HepG2 (cell line): ENCODE data around the gene SULT6B1. TPM values are rescaled to one million over a fixed set of nuclear protein-coding genes. Genes with fewer than 3 reads are reported as not detected.

Experiments
- ATAC-seq: fragments of 200-7000 bp; cut with Tn5 transposase; 3 replicates; pipeline ENCODE4 v1.9.1; 2020; ENCODE audit warnings: mild to moderate bottlenecking, moderate library complexity
- BruUV-seq: library from RNA; stranded (reverse); fragments of 400-500 nt; replicated peaks from 2 replicates; lab custom pipeline; 2021; lab: Mats Ljungman, UMichigan
- CTCF ChIA-PET: fragments of 300-600 bp; formaldehyde crosslinking; extraction: SDS; loops from one replicate; lab custom pipeline; 2021; ENCODE audit warnings: low total read pairs, inconsistent platforms, low intra/inter-chr PET ratio; lab: Yijun Ruan, JAX
- POLR2A ChIA-PET: fragments of 350-600 bp; sonication (Branson Sonifier 250); formaldehyde crosslinking; loops from one replicate; lab custom pipeline; 2020; ENCODE audit warnings: antibody characterized with exemption, inconsistent platforms; lab: Yijun Ruan, JAX
- DNase-seq: peaks from one replicate; pipeline ENCODE4 v3.0.0-alpha.2; 2015; ENCODE audit warnings: low spot score
- FAIRE-seq: peaks from 3 replicates; lab custom pipeline; 2011; peaks lifted over from hg19 to GRCh38; lab: Jason Lieb, UNC
- H2AFZ ChIP-seq: one replicate; pipeline ENCODE4 v1.6.1; 2011; ENCODE audit warnings: low read length, inconsistent platforms
- H3K27ac ChIP-seq: fragments of 300-600 bp; 3 replicates; pipeline ENCODE4 v1.8.0; 2011; ENCODE audit warnings: mixed run types, mild to moderate bottlenecking, mixed read lengths, low read length, inconsistent platforms; ENCODE audit not compliant: insufficient read depth; ENCODE audit errors: extremely low read length
- H3K27me3 ChIP-seq, 2 experiments: fragments of 200-600 bp in 1 of 2; 2 replicates in 1 of 2; 3 replicates in 1 of 2; pipeline versions ENCODE4 v1.6.0 to v1.8.0; 2011; ENCODE audit warnings: low read length in 2 of 2, mild to moderate bottlenecking in 2 of 2, moderate library complexity in 2 of 2, inconsistent platforms in 1 of 2; ENCODE audit not compliant: insufficient read depth in 2 of 2, control insufficient read depth in 1 of 2
- H3K36me3 ChIP-seq, 2 experiments: fragments of 200-600 bp in 1 of 2; replicated peaks in 1 of 2; 2 replicates in 1 of 2; 3 replicates in 1 of 2; pipeline versions ENCODE4 v1.5.1 to v1.8.0; 2011; ENCODE audit warnings: low read length in 2 of 2, inconsistent platforms in 1 of 2; ENCODE audit not compliant: insufficient read depth in 2 of 2, control insufficient read depth in 1 of 2
- H3K4me1 ChIP-seq: 2 replicates; pipeline ENCODE4 v1.5.1; 2012; ENCODE audit warnings: low read length, inconsistent platforms; ENCODE audit not compliant: insufficient read depth
- H3K4me2 ChIP-seq: 2 replicates; pipeline ENCODE4 v1.6.0; 2011; ENCODE audit warnings: low read depth, low read length, inconsistent platforms
- H3K4me3 ChIP-seq, 3 experiments: fragments of 200-600 bp in 1 of 3; sonication (generic), shearing (Covaris generic) in 1 of 3; replicated peaks in 1 of 3; 2 replicates each; pipeline ENCODE4 v1.5.1; 2011 to 2016; ENCODE audit warnings: low read length in 3 of 3, inconsistent platforms in 2 of 3, low read depth in 2 of 3, mild to moderate bottlenecking in 2 of 3, control low read depth in 1 of 3, mixed read lengths in 1 of 3; ENCODE audit not compliant: insufficient read depth in 1 of 3
- H3K79me2 ChIP-seq: one replicate; pipeline ENCODE4 v1.6.1; 2011; ENCODE audit warnings: low read length, inconsistent platforms; ENCODE audit not compliant: insufficient read depth
- H3K9ac ChIP-seq: 2 replicates; pipeline ENCODE4 v1.6.0; 2011; ENCODE audit warnings: mild to moderate bottlenecking, low read depth, low read length, inconsistent platforms; ENCODE audit not compliant: insufficient read depth
- H3K9me3 ChIP-seq: 2 replicates; pipeline ENCODE4 v1.5.1; 2012; ENCODE audit warnings: mild to moderate bottlenecking, low read length
- H4K20me1 ChIP-seq: 2 replicates; pipeline ENCODE4 v1.6.0; 2011; ENCODE audit warnings: inconsistent platforms, mild to moderate bottlenecking, low read length, moderate library complexity; ENCODE audit not compliant: insufficient read depth
- ARID2 ChIP-seq: sonication (generic); formaldehyde crosslinking; IDR thresholded peaks from 2 replicates; pipeline ENCODE4 v1.8.1; 2022; ENCODE audit warnings: mild to moderate bottlenecking, missing genetic modification reagents, borderline replicate concordance
- ARID4A ChIP-seq: sonication (generic); formaldehyde crosslinking; IDR thresholded peaks from 2 replicates; pipeline ENCODE4 v1.5.0; 2020; ENCODE audit warnings: mild to moderate bottlenecking, missing genetic modification reagents, borderline replicate concordance
- CHCHD3 ChIP-seq: sonication (generic); formaldehyde crosslinking; IDR thresholded peaks from 2 replicates; pipeline ENCODE4 v1.8.0; 2022; ENCODE audit warnings: mild to moderate bottlenecking, missing genetic modification reagents, moderate library complexity
- HES4 ChIP-seq: sonication (generic); formaldehyde crosslinking; IDR thresholded peaks from 2 replicates; pipeline ENCODE4 v1.9.0; 2021; ENCODE audit warnings: mild to moderate bottlenecking, missing genetic modification reagents, borderline replicate concordance
- HNRNPK ChIP-seq: fragments of 200-400 bp; formaldehyde crosslinking; IDR thresholded peaks from 2 replicates; pipeline ENCODE4 v1.6.1; 2018; ENCODE audit warnings: low read length, low read depth, moderate library complexity, mild to moderate bottlenecking; ENCODE audit not compliant: poor library complexity, severe bottlenecking
- KLF11 ChIP-seq: IDR thresholded peaks from 2 replicates; pipeline ENCODE4 v1.6.1; 2016; ENCODE audit warnings: missing compliant biosample characterization
- MED8 ChIP-seq: sonication (generic); formaldehyde crosslinking; IDR thresholded peaks from 2 replicates; pipeline ENCODE4 v1.8.1; 2023; ENCODE audit warnings: mild to moderate bottlenecking, missing genetic modification reagents; ENCODE audit not compliant: insufficient replicate concordance
- MLX ChIP-seq: IDR thresholded peaks from 2 replicates; pipeline ENCODE4 v1.6.1; 2016
- MLXIP ChIP-seq: sonication (generic); formaldehyde crosslinking; IDR thresholded peaks from 2 replicates; pipeline ENCODE4 v1.9.0; 2021; ENCODE audit warnings: missing genetic modification reagents, borderline replicate concordance
- MXI1 ChIP-seq: IDR thresholded peaks from 3 replicates; pipeline ENCODE4 v1.6.1; 2012; ENCODE audit warnings: low read depth, low read length, inconsistent platforms, borderline replicate concordance
- ONECUT2 ChIP-seq: sonication (generic); formaldehyde crosslinking; IDR thresholded peaks from 2 replicates; pipeline ENCODE4 v1.4.0; 2020; ENCODE audit warnings: missing genetic modification reagents
- POLR2AphosphoS5 ChIP-seq: IDR thresholded peaks from 2 replicates; pipeline ENCODE4 v1.6.1; 2012; ENCODE audit warnings: low read depth, low read length
- SNAPC5 ChIP-seq: sonication (generic); formaldehyde crosslinking; IDR thresholded peaks from 2 replicates; pipeline ENCODE4 v1.8.1; 2023; ENCODE audit warnings: mild to moderate bottlenecking, missing genetic modification reagents, borderline replicate concordance
- SRSF1 ChIP-seq: fragments of 200-400 bp; formaldehyde crosslinking; optimal IDR thresholded peaks from 2 replicates; pipeline ENCODE3; 2017; ENCODE audit warnings: mild to moderate bottlenecking, low read depth, low read length, moderate library complexity
- ZC3H4 ChIP-seq: sonication (generic); formaldehyde crosslinking; IDR thresholded peaks from 2 replicates; pipeline ENCODE4 v1.4.0; 2020; ENCODE audit warnings: missing genetic modification reagents, borderline replicate concordance
- in situ Hi-C: cut with HindIII; loops from 2 replicates; pipeline ENCODE4 v1.10.0; 2017; ENCODE audit warnings: low pct_unique_long_range_greater_than_20kb; ENCODE audit not compliant: extremely low pct_ligation_motif_present
- intact Hi-C: fragments of 100-400 bp; cut with micrococcal nuclease; formaldehyde crosslinking; loops from one replicate; pipeline ENCODE4 v1.10.0; 2022; ENCODE audit not compliant: unreplicated experiment
- polyA plus RNA-seq, 8 experiments: library from polyadenylated mRNA; depleted of rRNA in 3 of 8; stranded (reverse) in 7 of 8; unstranded in 1 of 8; fragments of >200 nt; fragmentation: Illumina TruSeq in 4 of 8; extraction: Trizol in 4 of 8; gene quantifications; 2 replicates each; pipeline versions ENCODE4 v1.2.1 to v1.2.3, GENCODE V29; 2011 to 2016; ENCODE audit warnings: low read depth in 4 of 8, missing spikeins in 1 of 8, mixed read lengths in 1 of 8; ENCODE audit not compliant: insufficient read depth in 1 of 8
- total RNA-seq, 5 experiments: library from RNA; depleted of rRNA; stranded (reverse); fragments of >200 nt; fragmentation: Illumina TruSeq; extraction: Trizol; gene quantifications; 2 replicates each; pipeline ENCODE4 v1.2.3, GENCODE V29; 2016; ENCODE audit warnings: low read depth in 1 of 5
- TF ChIP-seq, protein P1 (sequence below): IDR thresholded peaks from 2 replicates; pipeline ENCODE4 v1.6.1; 2016; ENCODE audit warnings: missing compliant biosample characterization, missing genetic modification reagents, borderline replicate concordance

Gene SULT6B1
- total and polyA plus RNA-seq, 2 of the 13 experiments (the other 11 are each of a cell fraction or from before 2014, with no cell fraction given), result not detected

- in situ Hi-C loops (no loop called here), intact Hi-C loops (no loop called here)
- no peak overlapping the region for H3K9ac ChIP-seq
- POLR2A ChIA-PET, result interaction anchor here (1.0 kb wide), 1 partner anchor 20 kb away, joined by 3 read pairs; the partner anchor contains the start of genes CEBPZ and NDUFAF7
- H2AFZ ChIP-seq, result no peak overlapping the region
- H3K4me2 ChIP-seq, result no peak overlapping the region
- CTCF ChIA-PET, result no interaction called here
- BruUV-seq, result no TSS peak
- peaks cover 13% of the 10 kb centered on the region for H3K4me1 ChIP-seq
- H4K20me1 ChIP-seq, result no peaks in the 10 kb centered on the region; the same call in 1 of the 2 replicates
- no peak for DNase-seq
- peaks cover 18 to 91% of the 10 kb centered on the region in 2 experiments for H3K36me3 ChIP-seq
- ATAC-seq, result no peak
- no peaks in the 10 kb centered on the region for H3K27me3 ChIP-seq
- peaks cover 23% of the 10 kb centered on the region for H3K9me3 ChIP-seq
- peaks cover 33% of the 10 kb centered on the region for H3K79me2 ChIP-seq
- no peak overlapping the region for H3K4me3 ChIP-seq
- no peak overlapping the region for H3K27ac ChIP-seq
- no peak for FAIRE-seq
- no peak for TF ChIP-seq ARID2 (CRISPR knock-in tag)
- no peak for TF ChIP-seq MXI1
- no peak for TF ChIP-seq SRSF1
- no peak for TF ChIP-seq KLF11 (CRISPR knock-in tag)
- no peak for TF ChIP-seq CHCHD3 (CRISPR knock-in tag)
- TF ChIP-seq MLX (CRISPR knock-in tag), result no peak
- TF ChIP-seq SNAPC5 (CRISPR knock-in tag), result no peak
- no peak for TF ChIP-seq POLR2AphosphoS5
- no peak for TF ChIP-seq ZC3H4 (CRISPR knock-in tag)
- TF ChIP-seq ONECUT2 (CRISPR knock-in tag), result no peak
- TF ChIP-seq HNRNPK, result no peak
- no peak for TF ChIP-seq ARID4A (CRISPR knock-in tag)
- TF ChIP-seq, protein P1, sequence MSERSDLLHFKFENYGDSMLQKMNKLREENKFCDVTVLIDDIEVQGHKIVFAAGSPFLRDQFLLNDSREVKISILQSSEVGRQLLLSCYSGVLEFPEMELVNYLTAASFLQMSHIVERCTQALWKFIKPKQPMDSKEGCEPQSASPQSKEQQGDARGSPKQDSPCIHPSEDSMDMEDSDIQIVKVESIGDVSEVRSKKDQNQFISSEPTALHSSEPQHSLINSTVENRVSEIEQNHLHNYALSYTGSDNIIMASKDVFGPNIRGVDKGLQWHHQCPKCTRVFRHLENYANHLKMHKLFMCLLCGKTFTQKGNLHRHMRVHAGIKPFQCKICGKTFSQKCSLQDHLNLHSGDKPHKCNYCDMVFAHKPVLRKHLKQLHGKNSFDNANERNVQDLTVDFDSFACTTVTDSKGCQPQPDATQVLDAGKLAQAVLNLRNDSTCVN (CRISPR knock-in tag), result no peak
- TF ChIP-seq MED8 (CRISPR knock-in tag), result no peak
- TF ChIP-seq HES4, result no peak
- TF ChIP-seq MLXIP (CRISPR knock-in tag), result no peak
Observed at GRCh38 chr2:37211212-37211611, 22.7 kb upstream of the SULT6B1 start.
